HG02571 (cell line): ENCODE data around the gene KDR.

Experiments
- ATAC-seq: cut with Tn5 transposase; IDR thresholded peaks from one replicate; pipeline ENCODE4 v1.9.1; 2021; ENCODE audit warnings: mild to moderate bottlenecking, moderate library complexity; ENCODE audit not compliant: unreplicated experiment

Gene KDR

DNA sequence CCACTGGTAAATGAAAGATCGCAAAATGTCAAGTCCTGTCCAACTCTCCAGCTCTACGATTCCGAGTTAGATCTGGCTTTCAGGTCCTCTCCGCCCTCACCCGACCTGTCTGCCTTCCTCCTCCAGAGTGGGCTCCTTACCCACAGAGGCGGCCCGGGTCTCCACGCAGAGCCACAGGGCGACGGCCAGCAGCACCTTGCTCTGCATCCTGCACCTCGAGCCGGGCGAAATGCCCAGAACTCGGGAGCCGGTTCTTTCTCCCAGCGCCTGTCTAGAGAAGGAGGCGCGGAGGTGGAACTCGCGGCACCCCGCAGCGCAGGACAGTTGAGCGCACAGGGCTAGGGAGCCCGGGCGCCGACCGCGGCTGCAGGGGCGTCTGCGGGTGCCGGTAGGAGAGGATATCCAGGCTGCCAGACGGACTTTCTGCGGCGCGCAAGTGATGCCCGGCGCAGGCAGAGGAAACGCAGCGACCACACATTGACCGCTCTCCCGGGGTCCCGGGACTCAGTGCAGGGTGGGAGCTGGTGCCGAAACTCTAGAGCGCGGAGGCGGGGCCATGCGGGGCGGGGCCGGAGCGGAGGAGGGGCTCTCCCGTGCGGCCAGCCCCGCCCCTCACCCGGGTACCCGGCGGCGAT lies at the start of gene KDR:
KDR (minus strand) TSS at position 509 of the 635 bp plus-strand sequence; CDS start at position 207, 302 bp downstream.
- ATAC-seq, result no peak

DNA sequence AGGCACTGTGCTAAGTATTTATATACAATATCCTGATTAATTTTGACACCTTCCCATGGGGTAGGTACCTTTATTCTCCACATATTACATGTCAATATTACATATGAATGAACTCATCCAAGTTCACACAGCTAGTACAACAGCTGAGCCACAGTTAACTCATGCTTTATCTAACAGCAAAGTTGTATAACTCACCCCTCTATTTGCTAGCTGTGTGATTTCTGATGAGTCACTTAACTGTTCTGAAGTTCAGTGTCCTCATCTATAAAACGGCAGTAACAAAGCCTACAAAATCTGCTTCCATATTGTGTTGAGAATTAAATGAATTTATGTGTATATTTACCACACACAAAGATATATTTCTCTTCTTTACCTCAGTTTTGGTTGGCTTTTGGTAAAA lies 48.2 kb upstream of the KDR start:
- no peak for ATAC-seq

DNA sequence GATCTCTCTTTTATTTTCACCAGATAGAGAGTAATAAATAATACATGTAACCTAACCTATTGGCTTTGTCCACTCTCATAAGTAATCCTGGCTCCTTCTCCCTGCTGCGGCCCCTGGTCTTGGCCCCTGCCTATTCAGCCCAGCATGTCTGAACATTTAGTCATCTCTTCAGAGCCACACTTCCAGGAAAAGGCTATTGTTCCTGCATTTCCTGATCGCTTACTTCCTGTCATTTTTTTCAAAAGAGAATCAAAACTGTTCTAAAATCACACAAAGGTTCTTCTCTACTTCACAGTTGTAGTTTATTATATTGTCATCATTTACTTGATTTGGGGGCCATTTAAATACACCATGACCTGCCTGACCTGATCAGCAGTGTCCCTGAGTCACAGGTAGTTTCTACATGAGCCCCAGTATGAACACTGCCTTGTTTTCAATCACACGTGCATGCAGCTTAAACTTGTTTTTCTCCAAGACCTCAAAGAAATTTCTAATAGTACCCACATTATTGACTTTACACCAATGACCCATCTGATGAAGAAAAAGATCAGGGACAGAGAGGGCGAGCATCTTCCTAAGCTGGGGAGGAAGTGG lies 47.4 kb upstream of the KDR start:
- ATAC-seq, result no peak

DNA sequence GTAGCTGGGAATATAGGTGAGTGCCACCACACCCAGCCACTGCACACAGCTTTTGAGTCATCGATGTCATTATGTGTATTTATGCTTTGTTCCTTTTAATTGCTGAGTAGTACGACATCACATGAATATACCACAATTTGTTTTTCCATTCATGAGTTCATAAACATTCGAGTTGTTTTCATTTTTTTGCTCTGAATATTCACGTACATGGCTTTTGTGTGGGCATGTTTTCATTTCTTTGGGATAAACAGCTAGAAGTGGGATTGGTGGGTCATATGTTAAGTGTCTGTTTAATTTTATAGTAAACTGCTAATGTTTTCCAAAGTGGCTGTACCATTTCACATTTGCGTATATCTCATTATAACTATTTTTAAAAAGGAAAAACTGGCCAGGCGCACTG lies 45.1 kb upstream of the KDR start:
- no peak for ATAC-seq

GRCh38 chr4:55169352-55169961 lies 44.1 kb upstream of the KDR start:
- no peak for ATAC-seq

DNA sequence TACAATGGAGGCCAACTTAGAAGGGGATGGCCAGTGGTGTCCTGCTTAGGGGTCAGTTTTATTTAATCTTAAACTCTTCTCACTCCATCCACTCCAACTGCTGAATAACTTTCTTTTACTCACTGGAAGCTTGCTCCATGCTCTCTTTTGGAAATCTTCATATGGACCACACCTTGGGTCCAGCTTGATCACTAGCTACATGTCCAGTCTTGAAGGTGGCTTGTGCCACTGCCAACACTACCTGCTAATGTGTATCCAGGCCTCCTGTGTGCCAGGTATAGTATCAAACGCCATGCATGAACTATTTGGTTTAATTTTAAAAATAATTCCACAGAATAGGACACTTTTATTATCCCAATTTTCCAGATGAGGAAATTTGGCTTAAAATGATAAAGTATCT lies 37.0 kb upstream of the KDR start:
- ATAC-seq, result no peak

GRCh38 chr4:55161739-55162138 lies 36.3 kb upstream of the KDR start:
- no peak for ATAC-seq

DNA sequence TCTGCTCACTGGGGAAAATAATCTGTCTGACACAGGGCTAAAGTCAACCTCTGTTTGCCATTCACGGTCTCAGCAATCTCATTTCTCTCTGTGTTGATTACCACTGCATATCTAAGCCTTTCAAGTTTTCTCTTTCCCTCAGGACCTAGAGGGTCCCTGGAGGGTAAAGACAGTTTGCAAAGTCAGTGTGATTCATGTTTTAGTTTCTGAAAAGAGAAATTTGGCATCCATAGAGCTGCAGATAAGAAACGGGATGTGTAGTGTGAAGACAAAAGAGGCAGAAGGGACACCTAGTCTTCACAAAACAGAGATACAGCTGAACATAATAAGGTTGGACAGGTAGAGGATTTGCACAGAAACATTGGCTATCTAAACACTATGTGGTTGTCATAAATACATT lies 34.5 kb upstream of the KDR start:
- no peak for ATAC-seq

DNA sequence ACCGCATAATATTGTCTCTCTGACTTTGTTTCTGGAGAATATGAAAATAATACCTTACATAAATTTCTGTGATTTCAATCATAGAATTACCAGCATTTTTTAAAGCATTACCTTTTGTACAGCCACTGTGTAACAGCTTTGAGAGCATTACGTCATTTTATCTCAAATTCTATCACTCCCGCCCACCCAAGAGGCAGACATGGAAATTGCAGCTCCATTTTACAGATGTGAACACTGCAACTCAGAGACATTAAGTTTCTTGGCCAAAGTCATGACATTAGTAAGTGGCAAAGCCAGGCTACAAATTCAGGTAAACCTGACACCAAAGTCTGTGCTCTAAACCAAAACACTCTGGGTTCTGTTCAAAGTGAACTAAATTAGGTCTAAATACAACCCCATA lies 33.6 kb upstream of the KDR start:
- no peak for ATAC-seq

DNA sequence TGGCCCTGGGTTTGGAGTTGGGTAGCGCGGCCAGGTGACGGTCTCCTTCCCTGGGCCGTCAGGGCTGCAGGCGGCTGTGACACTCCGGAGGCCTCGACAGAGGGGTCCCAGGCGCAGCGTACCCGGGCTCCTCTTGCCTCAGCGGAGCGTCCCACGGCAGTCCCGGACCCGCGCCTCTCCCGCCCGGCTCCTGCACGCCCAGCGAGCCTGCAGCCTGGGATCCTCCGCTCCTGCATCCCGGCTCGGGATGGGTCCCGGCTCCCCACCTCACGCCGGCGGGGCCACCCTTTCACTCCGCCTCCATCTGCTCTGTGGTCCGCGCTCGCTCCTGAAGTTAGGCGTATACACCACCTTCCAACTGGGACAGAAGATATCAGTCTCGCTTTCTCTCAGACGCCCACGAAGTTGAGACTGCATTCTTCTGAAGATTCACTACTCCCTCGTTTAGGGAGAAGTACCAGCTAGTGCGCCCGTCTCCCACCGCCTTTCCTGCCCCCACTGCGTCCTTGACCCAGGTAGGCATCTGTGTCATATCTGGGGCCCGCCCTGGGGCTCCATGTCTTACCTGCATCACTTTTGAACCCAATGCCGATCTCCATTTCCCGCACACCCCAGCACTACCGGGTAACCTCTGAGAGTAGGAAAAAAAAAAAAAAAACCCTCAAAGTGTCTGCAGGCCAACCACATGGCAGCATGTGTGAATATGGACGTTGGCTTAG lies 32.3 kb upstream of the KDR start:
- no peak for ATAC-seq

DNA sequence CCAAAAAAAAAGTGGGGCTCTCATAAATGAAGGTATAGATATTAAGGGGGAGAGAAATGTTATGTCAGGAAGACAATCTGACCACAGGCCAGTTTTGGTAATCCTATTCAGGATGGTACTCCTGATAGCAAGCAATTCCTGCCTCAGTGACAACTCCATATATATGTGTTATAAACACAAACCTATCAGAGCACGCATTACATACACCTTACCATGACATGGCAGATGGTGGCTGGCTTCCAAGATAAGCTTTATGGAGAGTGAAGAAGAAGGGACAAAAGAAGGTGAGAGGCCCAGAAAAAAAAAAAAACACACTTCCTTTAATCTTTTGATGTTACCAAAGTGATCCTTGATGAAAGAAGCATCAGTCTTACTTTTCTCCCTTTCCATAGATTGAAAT lies 29.5 kb upstream of the KDR start:
- no peak for ATAC-seq

DNA sequence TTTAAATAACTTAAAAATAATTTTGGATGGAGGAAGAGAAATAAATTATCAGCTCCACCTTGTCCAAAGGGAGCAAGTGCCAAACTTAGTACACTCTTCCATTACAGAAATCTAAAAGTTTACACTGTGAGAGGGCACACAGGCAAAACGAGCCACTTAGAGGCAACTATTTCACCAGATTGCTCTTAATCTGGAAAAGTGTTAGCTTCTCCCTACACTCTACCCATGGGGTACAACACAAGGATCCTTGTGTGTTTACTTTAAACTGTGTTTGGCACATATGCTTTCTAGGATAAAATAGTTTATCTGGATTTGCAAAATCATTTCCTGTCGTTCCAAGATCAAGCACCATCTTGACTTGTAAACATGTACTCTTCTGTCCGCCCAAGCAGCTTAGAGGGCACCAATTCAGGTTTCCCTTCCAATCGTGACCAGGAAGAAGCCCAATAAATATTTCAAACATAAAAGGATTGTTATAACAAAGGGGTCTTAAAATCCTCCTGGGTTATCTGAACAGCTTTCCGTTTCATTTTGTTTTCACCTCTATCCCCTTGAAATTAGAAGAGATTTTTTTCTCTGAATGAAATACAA lies 29.0 kb upstream of the KDR start:
- ATAC-seq, result no peak

- no peak for ATAC-seq
Measured at GRCh38 chr4:55143858-55144257, 18.5 kb upstream of the KDR start.

DNA sequence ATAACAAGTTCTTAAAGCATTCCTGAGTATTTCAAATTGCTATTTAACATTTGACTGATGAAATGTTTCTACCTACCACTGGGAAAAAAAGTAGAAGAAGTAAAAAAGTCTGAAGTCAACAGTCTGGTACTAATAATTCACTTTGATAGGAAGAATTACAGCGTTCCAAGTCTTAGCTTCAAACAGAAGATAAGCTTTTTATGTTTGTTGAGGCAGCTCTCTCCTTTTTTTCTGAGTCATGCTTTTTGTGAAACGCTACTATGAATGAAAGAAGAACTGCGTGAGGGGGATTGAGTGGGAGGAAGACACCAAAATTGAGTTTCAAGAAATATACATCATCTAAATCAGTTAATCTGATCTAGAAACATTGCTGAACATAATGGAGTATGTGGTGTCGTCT lies 13.0 kb upstream of the KDR start:
- ATAC-seq, result no peak

DNA sequence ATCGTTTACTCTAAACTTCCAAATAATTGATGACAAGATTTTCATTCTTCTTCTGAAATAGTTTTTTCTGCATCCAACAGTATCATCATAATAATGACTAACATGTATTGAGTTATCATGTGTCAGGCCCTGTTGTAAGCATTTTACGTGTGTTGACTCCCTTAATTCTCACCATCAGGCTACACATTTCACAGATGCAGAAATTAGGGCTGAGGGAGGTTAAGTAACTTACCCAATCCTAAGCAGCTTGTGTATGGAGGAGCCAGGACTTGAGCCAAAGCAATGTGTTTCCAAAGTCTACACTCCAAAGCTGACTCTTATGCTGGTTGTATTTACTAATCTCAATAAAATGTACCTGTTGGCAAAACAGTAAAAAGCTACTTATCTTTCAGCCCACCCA lies 11.2 kb upstream of the KDR start:
- no peak for ATAC-seq

DNA sequence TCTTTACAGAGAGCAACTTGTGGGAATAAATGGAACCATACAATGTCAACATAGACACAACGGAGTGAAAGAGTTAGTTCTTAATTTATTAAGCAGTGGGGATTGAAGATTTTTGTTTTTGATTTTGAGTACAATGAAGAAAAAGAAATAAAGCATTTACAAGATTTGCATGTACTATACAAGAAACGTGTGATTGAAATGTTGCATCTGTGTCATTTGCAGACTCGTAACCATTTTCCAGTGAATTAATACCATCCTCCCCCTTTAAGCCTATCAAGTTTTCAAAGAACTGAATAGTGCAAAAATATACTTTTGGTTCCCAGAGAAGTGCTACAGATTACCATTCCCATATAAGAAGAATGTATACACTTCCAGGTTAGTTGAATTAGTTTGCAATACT lies 8.6 kb upstream of the KDR start:
- no peak for ATAC-seq

DNA sequence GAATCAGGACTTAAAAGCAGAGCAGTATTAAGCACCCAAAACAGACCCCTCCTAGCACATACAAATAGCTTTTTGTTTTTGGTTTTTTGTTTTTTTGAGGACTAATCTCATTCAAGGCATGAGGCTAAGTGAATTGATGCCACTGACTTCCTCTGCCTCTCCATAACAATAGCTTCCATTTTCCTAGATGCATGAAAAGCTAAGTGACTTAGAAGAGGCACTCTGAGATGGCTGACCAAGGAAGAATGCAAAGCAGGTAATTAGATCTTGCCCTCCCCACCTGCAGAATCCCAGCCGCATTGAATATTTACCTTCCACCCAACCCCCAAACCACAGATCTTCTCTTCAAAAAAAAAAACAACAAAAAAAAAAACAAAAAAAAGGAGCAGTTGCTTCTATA lies 7.4 kb upstream of the KDR start:
- ATAC-seq, result no peak

GRCh38 chr4:55127521-55127920 lies 2.1 kb upstream of the KDR start:
- ATAC-seq, result no peak

DNA sequence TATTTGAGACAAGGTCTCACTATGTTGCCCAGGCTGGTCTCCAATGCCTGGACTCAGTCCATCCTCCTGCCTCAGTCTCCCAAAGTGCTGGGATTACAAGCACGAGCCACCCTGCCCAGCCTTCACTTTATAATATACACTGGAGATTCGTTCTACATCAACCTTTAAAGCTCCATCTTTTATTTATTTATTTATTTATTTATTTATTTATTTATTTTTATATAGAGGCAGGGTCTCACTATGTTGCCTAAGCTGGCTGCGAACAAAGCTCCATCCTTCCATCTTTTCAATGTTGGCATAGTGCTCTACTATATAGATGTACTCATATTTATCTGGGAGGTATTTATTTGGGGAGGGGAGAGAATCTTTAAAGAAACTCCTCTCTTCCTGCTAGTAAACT lies 1.7 kb upstream of the KDR start:
- ATAC-seq, result no peak

DNA sequence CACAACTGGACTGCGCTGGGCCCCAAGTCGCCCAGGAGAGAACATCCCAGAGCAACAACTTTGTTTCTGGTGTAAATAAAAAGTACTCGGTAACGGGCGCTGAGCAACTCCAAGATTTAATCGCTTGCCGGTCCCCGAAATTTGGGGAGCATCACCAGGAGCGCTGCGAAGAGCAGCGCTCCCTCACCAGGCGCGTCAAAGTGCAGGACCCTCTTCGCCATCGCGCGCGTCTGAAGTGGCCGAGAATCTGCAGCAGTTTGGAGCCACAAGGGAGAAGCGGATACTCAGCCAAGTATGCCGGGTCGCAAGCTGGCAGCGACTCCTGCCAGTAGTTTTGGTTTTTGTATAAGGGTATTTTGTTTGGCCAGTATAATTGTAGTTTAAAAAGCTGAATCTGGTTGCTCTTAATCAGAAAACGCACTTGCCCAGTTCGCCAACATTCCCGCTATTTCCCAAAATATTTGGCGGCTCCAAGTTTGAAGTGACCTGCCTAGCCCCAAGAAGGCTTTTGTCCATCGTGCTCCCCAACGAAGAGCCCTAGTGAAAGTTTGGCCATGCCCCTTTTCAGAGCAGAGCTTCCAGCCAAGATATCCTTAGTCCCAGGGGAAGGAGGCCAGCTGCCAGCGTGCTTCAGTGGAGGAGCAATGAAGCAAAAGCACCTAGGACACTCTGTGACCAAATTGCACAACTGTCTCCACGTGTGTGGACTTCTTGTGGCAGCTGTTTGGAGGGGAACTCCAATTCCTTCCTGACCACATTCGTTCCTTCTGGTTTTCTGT lies 557 bp upstream of the KDR start:
- ATAC-seq, result no peak
